Loucy (cell line): ENCODE data around the gene YAF2.

Experiments
- EZH2phosphoT487 ChIP-seq: fragments of 200-600 bp; IDR thresholded peaks from 2 replicates; pipeline ENCODE4 v1.6.1; 2018; ENCODE audit warnings: antibody characterized with exemption, mild to moderate bottlenecking, moderate library complexity, borderline replicate concordance
- TF ChIP-seq, protein P1 (sequence below): fragments of 200-600 bp; sonication (generic); conservative IDR thresholded peaks from 2 replicates; pipeline ENCODE4 v1.5.1; 2014; ENCODE audit warnings: mild to moderate bottlenecking, antibody characterized with exemption, low read length

DNA sequence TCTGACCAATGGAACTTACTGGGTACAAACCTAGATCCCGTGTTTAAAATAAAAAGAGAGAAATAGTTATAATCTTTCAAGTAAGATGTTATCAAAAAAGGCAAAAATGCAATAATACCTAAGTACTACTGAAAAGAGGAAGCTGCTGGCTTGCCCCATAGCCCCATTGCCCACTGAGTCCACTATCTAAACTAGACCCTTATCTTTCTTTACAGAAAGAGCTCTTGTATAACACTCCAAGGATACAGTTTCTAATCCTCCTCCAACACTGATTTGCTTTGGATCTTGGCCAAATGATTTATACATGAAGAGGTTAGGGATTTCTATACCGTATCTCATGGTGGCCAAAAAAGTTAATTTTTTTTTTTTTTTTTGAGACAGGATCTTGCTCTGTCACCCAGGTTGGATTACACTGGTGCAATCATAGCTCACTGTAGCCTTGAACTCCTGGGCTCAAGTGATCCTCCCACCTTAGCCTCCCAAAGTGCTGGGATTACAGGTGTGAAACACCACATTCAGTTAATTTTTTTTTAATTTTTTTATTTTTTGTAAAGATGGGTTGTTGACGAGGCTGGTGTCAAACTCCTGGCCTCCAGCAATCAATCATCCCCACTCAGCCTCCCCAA is 96.0 kb downstream of the YAF2 start:
- TF ChIP-seq, protein P1, sequence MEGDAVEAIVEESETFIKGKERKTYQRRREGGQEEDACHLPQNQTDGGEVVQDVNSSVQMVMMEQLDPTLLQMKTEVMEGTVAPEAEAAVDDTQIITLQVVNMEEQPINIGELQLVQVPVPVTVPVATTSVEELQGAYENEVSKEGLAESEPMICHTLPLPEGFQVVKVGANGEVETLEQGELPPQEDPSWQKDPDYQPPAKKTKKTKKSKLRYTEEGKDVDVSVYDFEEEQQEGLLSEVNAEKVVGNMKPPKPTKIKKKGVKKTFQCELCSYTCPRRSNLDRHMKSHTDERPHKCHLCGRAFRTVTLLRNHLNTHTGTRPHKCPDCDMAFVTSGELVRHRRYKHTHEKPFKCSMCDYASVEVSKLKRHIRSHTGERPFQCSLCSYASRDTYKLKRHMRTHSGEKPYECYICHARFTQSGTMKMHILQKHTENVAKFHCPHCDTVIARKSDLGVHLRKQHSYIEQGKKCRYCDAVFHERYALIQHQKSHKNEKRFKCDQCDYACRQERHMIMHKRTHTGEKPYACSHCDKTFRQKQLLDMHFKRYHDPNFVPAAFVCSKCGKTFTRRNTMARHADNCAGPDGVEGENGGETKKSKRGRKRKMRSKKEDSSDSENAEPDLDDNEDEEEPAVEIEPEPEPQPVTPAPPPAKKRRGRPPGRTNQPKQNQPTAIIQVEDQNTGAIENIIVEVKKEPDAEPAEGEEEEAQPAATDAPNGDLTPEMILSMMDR = no peak
- no peak for TF ChIP-seq EZH2phosphoT487
